Ishikawa (cell line): Measurements from ENCODE around the gene ADK.

Experiments
- CREB1 ChIP-seq: IDR thresholded peaks from 2 replicates; pipeline ENCODE4 v1.6.1; 2012; ENCODE audit warnings: low read depth
- EGR1 ChIP-seq: IDR thresholded peaks from 2 replicates; pipeline ENCODE4 v1.6.1; 2012
- EP300 ChIP-seq: IDR thresholded peaks from 2 replicates; pipeline ENCODE4 v1.6.1; 2012; ENCODE audit warnings: borderline replicate concordance
- MAX ChIP-seq: IDR thresholded peaks from 2 replicates; pipeline ENCODE4 v1.6.1; 2012
- NFIC ChIP-seq: IDR thresholded peaks from 2 replicates; pipeline ENCODE4 v1.6.1; 2012
- RAD21 ChIP-seq: IDR thresholded peaks from 2 replicates; pipeline ENCODE4 v1.6.1; 2012; ENCODE audit warnings: low read depth
- TCF12 ChIP-seq: IDR thresholded peaks from 2 replicates; pipeline ENCODE4 v1.6.1; 2012; ENCODE audit warnings: low read depth
- YY1 ChIP-seq: IDR thresholded peaks from 2 replicates; pipeline ENCODE4 v1.6.1; 2012; ENCODE audit warnings: low read depth
- ZBTB7A ChIP-seq: IDR thresholded peaks from 2 replicates; pipeline ENCODE4 v1.6.1; 2012; ENCODE audit warnings: low read depth

- TF ChIP-seq MAX (no peak), TCF12 (no peak), CREB1 (no peak), YY1 (no peak), EGR1 (no peak), ZBTB7A (no peak), EP300 (no peak), NFIC (no peak), RAD21 (no peak)
Measured at GRCh38 chr10:74178042-74178791, 27.2 kb downstream of the ADK start.
